Measurements from ENCODE around the gene NMNAT3.

GRCh38 chr3:139607257-139608107 lies 70.3 kb downstream of the NMNAT3 start:
- TF ChIP-seq EZH2phosphoT487 (IDR thresholded peaks at IDR 0.05; ENCODE audit: insufficient read depth, low read depth) = no peak
- TF ChIP-seq EZH2 (IDR thresholded peaks at IDR 0.05; ENCODE audit: insufficient read depth, poor library complexity, severe bottlenecking) = no peak
